ENCODE results near the gene ENTPD8. TPM values are rescaled to one million over a fixed set of nuclear protein-coding genes. Genes with fewer than 3 reads are reported as not detected.
"Not testable (repeated sequence)": the region's sequence is repeated elsewhere in the genome, so short reads cannot be mapped to it uniquely, and the experiment has no call there.

The ENTPD8 gene
- polyA plus RNA-seq, 2 donors: 0.04 to 0.05 TPM

DNA sequence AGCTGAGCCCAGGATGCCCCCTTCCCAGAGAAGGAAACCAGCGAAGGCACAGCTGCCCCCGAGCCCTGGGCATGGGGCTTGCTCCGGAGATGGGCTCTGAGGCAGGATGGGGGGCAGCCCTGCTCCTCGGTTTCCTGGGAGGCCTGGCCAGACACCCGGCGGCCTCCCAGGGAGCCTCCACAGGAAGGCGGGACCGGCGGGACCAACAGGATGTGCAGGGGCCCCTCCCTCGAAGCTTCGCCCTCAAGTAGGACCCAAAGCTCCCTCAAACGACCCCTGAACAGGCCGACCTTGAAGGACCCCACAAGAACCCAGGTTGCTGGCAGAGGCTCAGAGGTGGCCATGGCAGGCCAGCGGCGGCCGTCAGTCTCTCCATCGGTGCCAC lies 29.9 kb downstream of the ENTPD8 start:
- WGBS, 2 donors: 34 to 44% methylated on average over 16 to 17 of the region's 17 CpGs
- no peaks in the 10 kb centered on the region for H3K36me3 ChIP-seq (ENCODE audit: control insufficient read depth in 2 of 2, insufficient read depth in 2 of 2, low read length in 1 of 2)
- no peaks in the 10 kb centered on the region for H3K9me3 ChIP-seq (ENCODE audit: control insufficient read depth in 2 of 2, insufficient read depth in 1 of 2, low read depth in 1 of 2, low read length in 1 of 2)
- H3K4me1 ChIP-seq (ENCODE audit: control insufficient read depth in 2 of 2, insufficient read depth in 2 of 2, low read length in 1 of 2): peaks cover 7 to 16% of the 10 kb centered on the region in 2 donors
- peak overlapping the region; percentile 28 to 39 for H3K27ac ChIP-seq (ENCODE audit: low read depth in 2 of 2, low read length in 1 of 2)
- H3K4me3 ChIP-seq (ENCODE audit: low read depth in 1 of 2, low read length in 2 of 2): no peak overlapping the region
- H3K27me3 ChIP-seq (ENCODE audit: control insufficient read depth in 1 of 2, insufficient read depth in 2 of 2, low read length in 2 of 2): no peaks in the 10 kb centered on the region

DNA sequence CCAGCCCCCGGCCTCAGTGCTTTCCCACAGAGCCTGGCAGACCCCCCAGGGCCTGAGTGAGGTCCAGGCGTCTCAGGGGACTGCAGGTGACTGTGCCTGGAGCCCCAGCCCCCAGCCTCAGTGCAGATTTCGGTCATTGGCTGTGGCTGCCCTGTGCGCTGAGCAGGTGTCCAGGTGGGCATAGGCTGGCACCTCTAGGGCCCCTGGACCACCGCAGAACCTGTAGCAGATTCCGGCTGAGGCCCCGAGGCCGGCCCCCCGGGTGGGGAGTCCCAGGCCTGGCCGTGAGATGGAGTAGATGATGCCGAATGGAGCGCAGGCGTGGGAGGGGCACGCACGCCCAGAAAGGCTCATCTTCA lies 30.3 kb downstream of the ENTPD8 start:
- no peaks in the 10 kb centered on the region for H3K27me3 ChIP-seq (ENCODE audit: control insufficient read depth in 1 of 2, insufficient read depth in 2 of 2, low read length in 2 of 2)
- no peaks in the 10 kb centered on the region for H3K9me3 ChIP-seq (ENCODE audit: control insufficient read depth in 2 of 2, insufficient read depth in 1 of 2, low read depth in 1 of 2, low read length in 1 of 2)
- peaks cover 7 to 17% of the 10 kb centered on the region in 2 donors for H3K4me1 ChIP-seq (ENCODE audit: control insufficient read depth in 2 of 2, insufficient read depth in 2 of 2, low read length in 1 of 2)
- H3K36me3 ChIP-seq (ENCODE audit: control insufficient read depth in 2 of 2, insufficient read depth in 2 of 2, low read length in 1 of 2): no peaks in the 10 kb centered on the region
- H3K27ac ChIP-seq (ENCODE audit: low read depth in 2 of 2, low read length in 1 of 2): peak overlapping the region in 1 of 2 donors; percentile 39
- 78 to 82% methylated on average over 15 of the region's 15 CpGs for WGBS, 2 donors
- H3K4me3 ChIP-seq (ENCODE audit: low read depth in 1 of 2, low read length in 2 of 2): no peak overlapping the region

DNA sequence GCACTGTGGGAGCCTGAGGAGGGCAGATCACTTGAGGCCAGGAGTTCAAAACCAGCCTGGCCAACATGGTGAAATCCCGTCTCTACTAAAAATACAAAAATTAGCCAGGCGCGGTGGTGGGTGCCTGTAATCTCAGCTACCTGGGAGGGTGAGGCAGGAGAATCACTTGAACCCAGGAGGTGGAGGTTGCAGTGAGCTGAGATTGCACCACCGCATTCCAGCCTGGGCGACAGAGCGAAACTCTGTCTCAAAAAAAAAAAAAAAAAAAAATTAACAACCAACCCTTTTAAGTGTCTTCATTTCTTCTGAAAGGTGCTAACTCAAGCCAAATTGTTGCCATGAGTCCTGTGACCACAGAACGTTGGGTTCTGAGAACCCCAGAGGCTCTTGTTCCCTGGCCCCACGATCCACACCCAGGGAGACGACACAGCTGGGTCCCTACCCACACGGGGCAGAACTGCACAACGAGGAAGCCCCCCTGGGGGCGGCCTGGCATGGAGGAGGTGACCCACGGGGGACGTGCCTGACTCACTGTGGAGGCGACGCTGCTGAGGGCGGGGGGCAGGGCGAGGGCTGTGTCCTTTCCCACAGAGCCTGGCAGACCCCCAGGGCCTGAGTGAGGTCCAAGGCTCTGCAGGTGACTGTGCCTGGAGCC lies 30.8 kb downstream of the ENTPD8 start:
- not testable (repeated sequence) for H3K4me3 ChIP-seq (ENCODE audit: low read depth in 1 of 2, low read length in 2 of 2); H3K27me3 ChIP-seq (ENCODE audit: control insufficient read depth in 1 of 2, insufficient read depth in 2 of 2, low read length in 2 of 2); H3K36me3 ChIP-seq (ENCODE audit: control insufficient read depth in 2 of 2, insufficient read depth in 2 of 2, low read length in 1 of 2); H3K27ac ChIP-seq (ENCODE audit: low read depth in 2 of 2, low read length in 1 of 2); H3K9me3 ChIP-seq (ENCODE audit: control insufficient read depth in 2 of 2, insufficient read depth in 1 of 2, low read depth in 1 of 2, low read length in 1 of 2)
- 72 to 74% methylated on average over 18 of the region's 18 CpGs for WGBS, 2 donors
- H3K4me1 ChIP-seq (ENCODE audit: control insufficient read depth in 2 of 2, insufficient read depth in 2 of 2, low read length in 1 of 2): peaks cover 7 to 17% of the 10 kb centered on the region in 2 donors

DNA sequence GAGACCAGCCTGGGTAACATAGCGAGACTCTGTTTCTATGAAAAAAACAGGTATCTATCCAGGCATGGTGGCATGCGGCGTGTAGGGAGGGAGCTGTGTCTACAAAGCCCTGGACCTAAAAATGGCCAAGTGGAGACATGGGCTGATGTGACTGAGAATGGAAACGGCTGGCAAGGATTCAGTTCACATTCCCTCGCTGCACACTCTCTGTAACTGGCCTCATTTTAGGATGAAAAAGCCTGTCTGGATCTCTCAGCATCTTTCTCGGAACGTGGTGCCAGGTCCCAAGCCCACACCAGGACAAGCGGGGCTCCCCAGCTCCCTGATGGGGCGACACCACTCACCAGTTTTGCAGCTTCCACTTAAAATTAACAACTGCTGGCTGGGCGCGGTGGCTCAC lies 31.6 kb downstream of the ENTPD8 start:
- H3K27me3 ChIP-seq (ENCODE audit: control insufficient read depth in 1 of 2, insufficient read depth in 2 of 2, low read length in 2 of 2): no peaks in the 10 kb centered on the region
- H3K27ac ChIP-seq (ENCODE audit: low read depth in 2 of 2, low read length in 1 of 2): no peak overlapping the region
- peaks cover 7 to 17% of the 10 kb centered on the region in 2 donors for H3K4me1 ChIP-seq (ENCODE audit: control insufficient read depth in 2 of 2, insufficient read depth in 2 of 2, low read length in 1 of 2)
- H3K36me3 ChIP-seq (ENCODE audit: control insufficient read depth in 2 of 2, insufficient read depth in 2 of 2, low read length in 1 of 2): no peaks in the 10 kb centered on the region
- H3K4me3 ChIP-seq (ENCODE audit: low read depth in 1 of 2, low read length in 2 of 2): no peak overlapping the region
- H3K9me3 ChIP-seq (ENCODE audit: control insufficient read depth in 2 of 2, insufficient read depth in 1 of 2, low read depth in 1 of 2, low read length in 1 of 2): no peaks in the 10 kb centered on the region
- WGBS, 2 donors: 92 to 94% methylated on average over 11 of the region's 11 CpGs

DNA sequence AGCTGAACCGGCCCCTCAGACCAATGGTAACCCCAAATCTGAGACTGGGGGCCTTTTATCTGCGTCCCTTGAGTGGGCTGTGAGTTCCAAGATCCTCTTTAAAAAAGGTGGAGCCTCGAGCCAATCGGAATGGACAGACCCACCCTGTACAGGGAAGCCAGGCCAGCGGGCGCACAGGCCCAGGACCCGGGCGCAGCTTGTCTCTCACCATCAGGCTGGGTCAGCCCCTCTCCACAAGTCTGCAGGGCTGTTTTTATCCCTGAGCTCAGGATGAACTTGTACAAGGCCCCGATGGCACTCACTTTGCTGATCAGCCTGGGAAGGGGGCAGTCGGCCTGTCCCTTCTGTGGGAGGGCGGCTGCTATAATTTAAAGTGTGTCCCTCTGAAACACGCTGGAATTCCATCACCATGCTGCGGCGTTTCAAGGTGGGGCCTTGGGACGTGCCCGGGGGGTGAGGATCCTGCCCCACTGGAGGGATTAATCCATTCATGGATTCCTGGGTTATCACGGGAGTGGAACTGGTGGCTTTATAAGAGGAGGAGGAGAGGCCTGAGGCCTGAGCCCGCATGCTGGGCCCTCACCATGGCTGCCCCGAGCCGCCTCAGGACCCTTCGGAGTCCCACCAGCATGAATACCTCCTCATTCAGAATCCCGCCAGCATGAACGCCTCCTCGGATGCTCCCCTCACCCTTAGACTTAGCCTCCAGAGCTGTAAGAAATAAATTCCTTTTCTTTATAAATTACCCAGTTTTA lies 32.3 kb downstream of the ENTPD8 start:
- WGBS, 2 donors: 92 to 94% methylated on average over 24 of the region's 24 CpGs
- no peaks in the 10 kb centered on the region for H3K36me3 ChIP-seq (ENCODE audit: control insufficient read depth in 2 of 2, insufficient read depth in 2 of 2, low read length in 1 of 2)
- H3K27ac ChIP-seq (ENCODE audit: low read depth in 2 of 2, low read length in 1 of 2): no peak overlapping the region

DNA sequence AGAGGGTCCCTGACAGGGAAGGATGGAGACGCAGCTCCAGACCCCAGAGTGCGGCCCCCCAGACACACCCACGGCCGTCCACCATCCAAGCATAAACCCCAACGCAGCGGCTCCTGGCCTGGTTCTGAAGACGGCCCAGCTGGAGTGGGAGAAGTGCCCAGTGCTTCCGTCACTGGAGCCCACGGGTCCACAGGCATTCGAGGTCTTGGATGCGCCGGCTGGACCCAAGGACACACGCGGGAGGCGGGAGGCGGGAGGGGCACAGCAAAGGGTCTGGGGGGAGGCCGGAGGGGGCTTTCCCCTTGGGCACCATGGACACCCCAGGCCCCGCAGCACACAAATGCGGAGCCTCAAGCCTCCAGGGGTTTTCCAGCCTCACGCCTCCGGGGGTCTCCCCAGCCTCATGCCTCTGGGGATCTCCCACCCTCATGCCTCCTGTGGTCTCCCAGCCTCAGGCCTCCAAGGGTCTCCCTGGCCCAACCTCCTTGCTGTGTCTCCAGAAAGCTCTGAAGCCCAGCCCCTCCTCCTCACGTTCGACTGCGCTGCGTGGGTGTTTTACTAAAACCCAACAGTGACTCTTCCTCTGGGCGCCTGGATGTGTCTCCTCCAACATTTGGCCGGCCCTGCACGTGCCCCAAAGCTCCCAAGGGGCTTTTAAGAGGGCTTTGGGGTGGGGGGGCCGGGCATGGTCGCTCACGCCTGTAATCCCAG lies 33.4 kb downstream of the ENTPD8 start:
- Histone ChIP-seq H3K4me3 (ENCODE audit: low read depth in 1 of 2, low read length in 2 of 2) (peak overlapping the region in 1 of 2 donors; percentile 38), H3K4me1 (ENCODE audit: control insufficient read depth in 2 of 2, insufficient read depth in 2 of 2, low read length in 1 of 2) (peaks cover 7 to 17% of the 10 kb centered on the region in 2 donors), H3K9me3 (ENCODE audit: control insufficient read depth in 2 of 2, insufficient read depth in 1 of 2, low read depth in 1 of 2, low read length in 1 of 2) (no peaks in the 10 kb centered on the region), H3K27ac (ENCODE audit: low read depth in 2 of 2, low read length in 1 of 2) (no peak overlapping the region), H3K36me3 (ENCODE audit: control insufficient read depth in 2 of 2, insufficient read depth in 2 of 2, low read length in 1 of 2) (no peaks in the 10 kb centered on the region), H3K27me3 (ENCODE audit: control insufficient read depth in 1 of 2, insufficient read depth in 2 of 2, low read length in 2 of 2) (no peaks in the 10 kb centered on the region)
- 47 to 55% methylated on average over 29 to 31 of the region's 31 CpGs for WGBS, 2 donors

More for the DNA sequence above, 32.3 kb downstream of the ENTPD8 start:
- Histone ChIP-seq H3K9me3 (ENCODE audit: control insufficient read depth in 2 of 2, insufficient read depth in 1 of 2, low read depth in 1 of 2, low read length in 1 of 2) (no peaks in the 10 kb centered on the region), H3K27me3 (ENCODE audit: control insufficient read depth in 1 of 2, insufficient read depth in 2 of 2, low read length in 2 of 2) (no peaks in the 10 kb centered on the region), H3K4me3 (ENCODE audit: low read depth in 1 of 2, low read length in 2 of 2) (no peak overlapping the region), H3K4me1 (ENCODE audit: control insufficient read depth in 2 of 2, insufficient read depth in 2 of 2, low read length in 1 of 2) (peaks cover 7 to 17% of the 10 kb centered on the region in 2 donors)

DNA sequence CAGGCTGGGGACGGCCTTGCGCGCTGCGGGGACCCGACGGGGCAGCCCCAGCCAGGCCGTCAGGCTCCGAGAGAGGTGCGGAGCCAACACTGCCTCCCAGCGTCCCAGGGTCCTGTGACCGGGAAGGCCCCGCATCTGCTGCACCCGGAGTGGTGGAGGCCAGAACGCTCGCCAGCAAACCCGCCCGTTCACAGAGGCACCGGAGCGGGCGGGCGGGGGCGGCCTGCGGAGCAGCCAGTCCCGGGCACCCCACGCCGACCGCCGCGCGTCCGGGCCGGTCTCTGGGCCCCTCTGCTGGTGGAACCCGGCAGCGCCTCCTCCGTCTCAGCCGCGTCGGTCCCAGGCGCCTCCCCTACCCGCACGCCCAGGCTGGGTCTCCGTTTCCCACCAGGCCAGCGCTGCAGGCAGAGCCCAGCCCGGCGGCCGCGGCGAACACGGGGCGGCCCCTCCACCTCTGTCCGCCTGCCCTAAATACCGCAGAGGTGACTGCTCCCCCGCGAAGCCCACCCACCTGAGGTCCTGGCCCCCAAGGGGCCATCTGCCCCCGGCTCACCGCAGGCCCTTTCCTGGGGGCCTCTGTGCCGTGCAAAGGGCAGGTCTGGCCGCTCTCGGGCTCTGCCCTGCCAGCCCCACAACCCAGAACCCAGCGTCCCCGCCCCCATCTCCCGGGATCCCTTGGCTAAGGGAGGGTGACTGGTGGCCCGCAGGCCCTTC lies 34.1 kb downstream of the ENTPD8 start:
- Histone ChIP-seq H3K27me3 (ENCODE audit: control insufficient read depth in 1 of 2, insufficient read depth in 2 of 2, low read length in 2 of 2) (no peaks in the 10 kb centered on the region), H3K9me3 (ENCODE audit: control insufficient read depth in 2 of 2, insufficient read depth in 1 of 2, low read depth in 1 of 2, low read length in 1 of 2) (no peaks in the 10 kb centered on the region), H3K27ac (ENCODE audit: low read depth in 2 of 2, low read length in 1 of 2) (no peak overlapping the region), H3K4me1 (ENCODE audit: control insufficient read depth in 2 of 2, insufficient read depth in 2 of 2, low read length in 1 of 2) (peaks cover 7 to 17% of the 10 kb centered on the region in 2 donors), H3K4me3 (ENCODE audit: low read depth in 1 of 2, low read length in 2 of 2) (peak overlapping the region; percentile 8 to 38), H3K36me3 (ENCODE audit: control insufficient read depth in 2 of 2, insufficient read depth in 2 of 2, low read length in 1 of 2) (no peaks in the 10 kb centered on the region)
- 3 to 4% methylated on average over 60 to 63 of the region's 63 CpGs for WGBS, 2 donors

DNA sequence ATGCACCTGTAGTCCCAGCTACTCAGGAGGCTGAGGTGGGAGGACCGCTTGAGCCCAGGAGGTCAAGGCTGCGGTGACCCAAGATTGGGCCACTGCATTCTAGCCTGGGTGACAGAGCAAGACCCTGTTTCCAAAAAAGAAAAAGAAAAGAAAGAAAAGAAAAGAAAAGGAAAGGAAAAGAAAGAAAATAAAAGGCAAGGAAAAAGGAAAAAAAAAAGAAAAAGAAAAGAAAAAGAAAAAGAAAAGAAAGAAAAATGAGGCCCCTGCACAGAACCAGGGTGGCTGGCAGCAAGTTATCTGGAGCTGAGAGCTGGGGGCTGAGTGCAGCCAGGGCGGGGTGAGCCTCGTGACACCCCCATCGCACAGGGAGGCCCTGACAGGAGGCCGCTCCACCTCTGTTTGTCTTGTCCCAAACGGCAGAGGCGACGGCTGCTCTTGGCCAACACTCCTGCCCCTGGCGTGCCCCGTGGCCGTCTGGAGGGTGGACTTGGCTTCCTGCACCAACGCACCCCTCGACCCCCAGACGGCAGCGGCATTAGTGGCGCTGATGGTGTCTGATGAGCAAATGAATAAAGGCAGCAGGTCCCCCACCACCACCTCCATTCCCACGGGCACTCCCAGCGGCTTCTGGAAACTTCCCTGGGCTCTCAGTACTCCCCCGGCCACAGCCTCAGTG lies 34.9 kb downstream of the ENTPD8 start:
- H3K4me1 ChIP-seq (ENCODE audit: control insufficient read depth in 2 of 2, insufficient read depth in 2 of 2, low read length in 1 of 2): peaks cover 4 to 12% of the 10 kb centered on the region in 2 donors
- H3K27me3 ChIP-seq (ENCODE audit: control insufficient read depth in 1 of 2, insufficient read depth in 2 of 2, low read length in 2 of 2): no peaks in the 10 kb centered on the region
- no peak overlapping the region for H3K27ac ChIP-seq (ENCODE audit: low read depth in 2 of 2, low read length in 1 of 2)
- H3K9me3 ChIP-seq (ENCODE audit: control insufficient read depth in 2 of 2, insufficient read depth in 1 of 2, low read depth in 1 of 2, low read length in 1 of 2): no peaks in the 10 kb centered on the region
- 52% methylated on average over 20 of the region's 20 CpGs for WGBS, 2 donors
- H3K4me3 ChIP-seq (ENCODE audit: low read depth in 1 of 2, low read length in 2 of 2): peak overlapping the region in 1 of 2 donors; percentile 8
- H3K36me3 ChIP-seq (ENCODE audit: control insufficient read depth in 2 of 2, insufficient read depth in 2 of 2, low read length in 1 of 2): no peaks in the 10 kb centered on the region

DNA sequence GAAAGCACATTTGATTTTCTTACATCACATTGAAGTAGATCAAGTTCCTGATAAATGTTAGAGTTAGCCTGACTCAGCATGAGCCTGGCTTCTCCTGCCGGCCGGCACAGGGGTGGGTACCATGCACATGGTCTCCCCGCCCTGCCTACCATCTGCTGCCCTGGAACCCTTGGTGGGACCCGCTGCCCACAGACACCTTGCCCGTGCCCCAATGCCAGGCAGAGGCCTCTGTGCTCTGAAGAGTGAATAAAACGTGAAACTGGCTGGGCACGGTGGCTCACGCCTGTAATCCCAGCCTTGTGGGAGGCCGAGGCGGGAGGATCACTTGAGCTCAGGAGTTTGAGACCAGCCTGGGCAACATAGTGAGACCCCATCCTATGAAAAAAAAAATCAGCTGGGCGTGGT lies 35.5 kb downstream of the ENTPD8 start:
- no peaks in the 10 kb centered on the region for H3K9me3 ChIP-seq (ENCODE audit: control insufficient read depth in 2 of 2, insufficient read depth in 1 of 2, low read depth in 1 of 2, low read length in 1 of 2)
- H3K27ac ChIP-seq (ENCODE audit: low read depth in 2 of 2, low read length in 1 of 2): no peak overlapping the region
- H3K36me3 ChIP-seq (ENCODE audit: control insufficient read depth in 2 of 2, insufficient read depth in 2 of 2, low read length in 1 of 2): no peaks in the 10 kb centered on the region
- WGBS, 2 donors: 93 to 95% methylated on average over 11 of the region's 11 CpGs
- H3K27me3 ChIP-seq (ENCODE audit: control insufficient read depth in 1 of 2, insufficient read depth in 2 of 2, low read length in 2 of 2): no peaks in the 10 kb centered on the region
- peaks cover 3 to 10% of the 10 kb centered on the region in 2 donors for H3K4me1 ChIP-seq (ENCODE audit: control insufficient read depth in 2 of 2, insufficient read depth in 2 of 2, low read length in 1 of 2)
- H3K4me3 ChIP-seq (ENCODE audit: low read depth in 1 of 2, low read length in 2 of 2): no peak overlapping the region
